Spleen (tissue), 7 donors: ENCODE measurements around the gene OSBPL8.

Experiments
- CTCF ChIP-seq, 11 experiments: fragments of 200-600 bp in 7 of 11; fragments of 450-650 bp in 4 of 11; sonication (generic) in 4 of 11; IDR thresholded peaks in 8 of 11; conservative IDR thresholded peaks in 3 of 11; 1 replicate in 7 of 11; 2 replicates in 4 of 11; pipeline versions ENCODE4 v1.4.0 to v1.8.0; 2016 to 2021; ENCODE audit warnings: antibody characterized with exemption in 11 of 11, inconsistent platforms in 4 of 11, mild to moderate bottlenecking in 1 of 11
- POLR2AphosphoS5 ChIP-seq, 3 donors: sonication (generic); formaldehyde crosslinking; IDR thresholded peaks; one replicate each; pipeline ENCODE4 v1.5.1; 2017; ENCODE audit warnings: antibody characterized with exemption in 3 of 3
- donor health status: DM: no; HTN: no; CAD: no; lungs with moderate emphysema.
- donor health status: DM: no; HTN: no; CAD: no.
- donor health status: DM: no; HTN: no; CAD: no.

GRCh38 chr12:76556368-76556767, 3.2 kb downstream of the OSBPL8 start:
- no peak for TF ChIP-seq CTCF (IDR thresholded peaks at IDR 0.05 in 8 of 11, conservative IDR thresholded peaks at IDR 0.05 in 3 of 11)
- TF ChIP-seq POLR2AphosphoS5 (IDR thresholded peaks at IDR 0.05) = no peak
